Measurements from ENCODE around the gene LTBP3. TPM values are rescaled to one million over a fixed set of nuclear protein-coding genes. Genes with fewer than 3 reads are reported as not detected.

The LTBP3 gene
- total and polyA plus RNA-seq, 9 of the 15 experiments (the other 6 are each of a cell fraction or from before 2014, with no cell fraction given), result 0.06 to 20.5 (median 4.8) TPM

DNA sequence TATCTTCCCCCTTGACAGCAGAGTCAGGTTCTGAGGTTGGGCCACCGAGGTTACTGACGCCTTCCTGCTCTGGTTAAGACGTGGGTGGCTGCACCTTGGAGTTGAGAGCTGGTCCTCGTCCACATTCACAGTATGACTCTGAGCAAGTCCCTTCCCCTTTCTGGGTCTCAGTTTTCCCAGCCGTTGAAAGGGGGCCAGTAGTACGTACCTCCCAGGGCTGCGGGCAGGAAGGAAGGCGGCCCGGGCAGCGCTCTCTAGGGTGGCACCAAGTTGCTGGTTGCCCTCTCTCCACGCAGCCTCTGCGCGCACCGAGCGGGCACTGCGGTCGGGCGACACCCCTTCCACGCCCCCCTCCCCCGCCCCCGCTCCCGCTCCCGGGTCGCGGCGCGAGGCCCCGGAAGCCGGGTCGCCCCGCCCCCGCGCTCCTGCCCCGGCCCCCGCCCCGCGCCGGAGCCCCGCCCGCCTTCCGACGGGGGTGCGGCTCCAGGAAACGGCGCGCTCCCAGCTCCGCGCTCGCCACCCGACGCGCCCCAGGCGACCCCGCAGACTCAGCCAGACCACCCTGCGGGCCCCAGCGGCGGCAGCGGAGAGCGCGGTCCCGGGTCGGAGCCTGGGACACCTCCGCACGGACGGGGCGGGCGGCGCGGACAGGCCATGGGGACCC is 17.5 kb upstream of the LTBP3 start, which contains the start of gene EHBP1L1 (continued):
- no peak for TF ChIP-seq POU5F1 (IDR thresholded peaks at IDR 0.05; ENCODE audit: borderline replicate concordance, low read depth, low read length, partially characterized antibody)
- TF ChIP-seq NR4A1 (CRISPR knock-in tag; IDR thresholded peaks at IDR 0.05), result no peak
- no peak for TF ChIP-seq NR4A1 (tag; IDR thresholded peaks at IDR 0.05)
- no peak for TF ChIP-seq GTF2A2 (tag; IDR thresholded peaks at IDR 0.05)
- TF ChIP-seq DIDO1 (tag; IDR thresholded peaks at IDR 0.05; ENCODE audit: low read depth), result no peak
- TF ChIP-seq CAMTA2 (CRISPR knock-in tag; conservative IDR thresholded peaks at IDR 0.05), result no peak
- TF ChIP-seq STAT6 (CRISPR knock-in tag; IDR thresholded peaks at IDR 0.05), result no peak; the same call in 1 of the 2 replicates
- no peak for TF ChIP-seq ZNF175 (CRISPR knock-in tag; IDR thresholded peaks at IDR 0.05; ENCODE audit: low read depth)
- TF ChIP-seq PRPF4 (IDR thresholded peaks at IDR 0.05; ENCODE audit: insufficient read depth, low read depth, low read length, poor library complexity, severe bottlenecking), result no peak
- TF ChIP-seq FOXP1 (CRISPR knock-in tag; IDR thresholded peaks at IDR 0.05), result no peak
- no peak for TF ChIP-seq TAF7 (tag; IDR thresholded peaks at IDR 0.05)
- TF ChIP-seq ZBTB8A (IDR thresholded peaks at IDR 0.05; ENCODE audit: partially characterized antibody), result no peak
- TF ChIP-seq CGGBP1 (CRISPR knock-in tag; IDR thresholded peaks at IDR 0.05), result no peak
- no peak; the same call in 1 of the 2 replicates for TF ChIP-seq E2F1 (CRISPR knock-in tag; IDR thresholded peaks at IDR 0.05)
- no peak for TF ChIP-seq PKNOX1 (IDR thresholded peaks at IDR 0.05)
- TF ChIP-seq ZBTB33 (CRISPR knock-in tag; IDR thresholded peaks at IDR 0.05), result no peak
- no peak for TF ChIP-seq ZNF41 (CRISPR knock-in tag; conservative IDR thresholded peaks at IDR 0.05)
- TF ChIP-seq BHLHE40 (IDR thresholded peaks at IDR 0.05; ENCODE audit: low read length), result no peak
- TF ChIP-seq, protein P1, sequence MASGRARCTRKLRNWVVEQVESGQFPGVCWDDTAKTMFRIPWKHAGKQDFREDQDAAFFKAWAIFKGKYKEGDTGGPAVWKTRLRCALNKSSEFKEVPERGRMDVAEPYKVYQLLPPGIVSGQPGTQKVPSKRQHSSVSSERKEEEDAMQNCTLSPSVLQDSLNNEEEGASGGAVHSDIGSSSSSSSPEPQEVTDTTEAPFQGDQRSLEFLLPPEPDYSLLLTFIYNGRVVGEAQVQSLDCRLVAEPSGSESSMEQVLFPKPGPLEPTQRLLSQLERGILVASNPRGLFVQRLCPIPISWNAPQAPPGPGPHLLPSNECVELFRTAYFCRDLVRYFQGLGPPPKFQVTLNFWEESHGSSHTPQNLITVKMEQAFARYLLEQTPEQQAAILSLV (tag; IDR thresholded peaks at IDR 0.05), result no peak
